Effector memory CD8-positive, alpha-beta T cell (primary cell): ENCODE measurements around the gene TTN.
"Not testable (repeated sequence)": the region's sequence is repeated elsewhere in the genome, so short reads cannot be mapped to it uniquely, and the experiment has no call there.

Experiments
- ATAC-seq: fragments of 150-1000 bp; cut with Tn5 transposase; replicated peaks from 2 replicates; pipeline ENCODE4 v1.10.0; 2021; ENCODE audit warnings: mild to moderate bottlenecking, moderate library complexity
- DNase-seq, 3 experiments: peaks; one replicate each; pipeline ENCODE4 v3.0.0; 2021
- H3K27ac Mint-ChIP-seq, 2 donors: one replicate each; pipeline ENCODE4 v1.8.0; 2022; ENCODE audit warnings: mild to moderate bottlenecking in 2 of 2, mixed read lengths in 2 of 2, moderate library complexity in 2 of 2
- H3K27me3 Mint-ChIP-seq, 2 donors: one replicate each; pipeline ENCODE4 v1.8.0; 2022; ENCODE audit warnings: mixed read lengths in 2 of 2
- H3K36me3 Mint-ChIP-seq: one replicate; pipeline ENCODE4 v1.8.0; 2022; ENCODE audit warnings: mild to moderate bottlenecking, moderate library complexity, mixed read lengths; ENCODE audit not compliant: insufficient read depth
- H3K4me1 Mint-ChIP-seq, 2 donors: one replicate each; pipeline ENCODE4 v1.8.0; 2022; ENCODE audit warnings: low read depth in 2 of 2, mixed read lengths in 2 of 2
- H3K4me3 Mint-ChIP-seq, 2 donors: one replicate each; pipeline ENCODE4 v1.8.0; 2022; ENCODE audit warnings: mild to moderate bottlenecking in 2 of 2, mixed read lengths in 2 of 2, moderate library complexity in 2 of 2
- H3K9me3 Mint-ChIP-seq, 2 donors: one replicate each; pipeline ENCODE4 v1.8.0; 2022; ENCODE audit warnings: mixed read lengths in 2 of 2

TTN gene

GRCh38 chr2:178704876-178705275, 102.3 kb downstream of the TTN start:
- Mint-ChIP-seq H3K27me3 (peaks cover 6 to 8% of the 10 kb centered on the region in 2 donors), H3K27ac (no peak overlapping the region), H3K9me3 (no peaks in the 10 kb centered on the region), H3K36me3 (no peaks in the 10 kb centered on the region), H3K4me1 (peaks cover 0 to 4% of the 10 kb centered on the region in 2 donors), H3K4me3 (no peak overlapping the region)
- no peak for DNase-seq
- no peak for ATAC-seq

GRCh38 chr2:178702361-178702760, 104.9 kb downstream of the TTN start:
- Mint-ChIP-seq H3K27ac (no peak overlapping the region), H3K27me3 (peaks cover 6 to 8% of the 10 kb centered on the region in 2 donors), H3K4me1 (peaks cover 0 to 4% of the 10 kb centered on the region in 2 donors), H3K4me3 (no peak overlapping the region), H3K9me3 (no peaks in the 10 kb centered on the region), H3K36me3 (no peaks in the 10 kb centered on the region)
- DNase-seq (no peak), ATAC-seq (no peak)

- H3K27me3 Mint-ChIP-seq = peaks cover 6 to 8% of the 10 kb centered on the region in 2 donors
- no peak for DNase-seq
- peaks cover 0 to 4% of the 10 kb centered on the region in 2 donors for H3K4me1 Mint-ChIP-seq
- ATAC-seq = no peak
- H3K36me3 Mint-ChIP-seq = no peaks in the 10 kb centered on the region
- no peak overlapping the region for H3K4me3 Mint-ChIP-seq
- no peak overlapping the region for H3K27ac Mint-ChIP-seq
- H3K9me3 Mint-ChIP-seq = no peaks in the 10 kb centered on the region
Measured at GRCh38 chr2:178700922-178701342, 106.3 kb downstream of the TTN start.

- H3K36me3 Mint-ChIP-seq = no peaks in the 10 kb centered on the region
- H3K27me3 Mint-ChIP-seq = peaks cover 6 to 7% of the 10 kb centered on the region in 2 donors
- H3K4me1 Mint-ChIP-seq = peaks cover 0 to 4% of the 10 kb centered on the region in 2 donors
- no peak overlapping the region for H3K4me3 Mint-ChIP-seq
- DNase-seq (no peak), ATAC-seq (no peak)
- no peak overlapping the region for H3K27ac Mint-ChIP-seq
- no peaks in the 10 kb centered on the region for H3K9me3 Mint-ChIP-seq
Measured at GRCh38 chr2:178700136-178700535, 107.1 kb downstream of the TTN start.

GRCh38 chr2:178692845-178693244, 114.4 kb downstream of the TTN start:
- no peaks in the 10 kb centered on the region for H3K27me3 Mint-ChIP-seq
- no peak overlapping the region for H3K27ac Mint-ChIP-seq
- DNase-seq = no peak
- peaks cover 4% of the 10 kb centered on the region for H3K36me3 Mint-ChIP-seq
- ATAC-seq = no peak
- no peak overlapping the region for H3K4me3 Mint-ChIP-seq
- H3K9me3 Mint-ChIP-seq = no peaks in the 10 kb centered on the region
- H3K4me1 Mint-ChIP-seq = no peaks in the 10 kb centered on the region

- Mint-ChIP-seq H3K36me3 (peaks cover 4% of the 10 kb centered on the region), H3K27ac (no peak overlapping the region), H3K4me3 (no peak overlapping the region), H3K4me1 (no peaks in the 10 kb centered on the region), H3K27me3 (no peaks in the 10 kb centered on the region), H3K9me3 (peaks cover 0 to 2% of the 10 kb centered on the region in 2 donors)
- ATAC-seq = no peak
- DNase-seq = no peak
Measured at GRCh38 chr2:178689808-178690207, 117.4 kb downstream of the TTN start.

- no peak overlapping the region for H3K4me3 Mint-ChIP-seq
- DNase-seq = no peak
- H3K4me1 Mint-ChIP-seq = no peaks in the 10 kb centered on the region
- peaks cover 0 to 2% of the 10 kb centered on the region in 2 donors for H3K9me3 Mint-ChIP-seq
- no peak for ATAC-seq
- no peak overlapping the region for H3K27ac Mint-ChIP-seq
- H3K27me3 Mint-ChIP-seq = no peaks in the 10 kb centered on the region
- no peaks in the 10 kb centered on the region for H3K36me3 Mint-ChIP-seq
Measured at GRCh38 chr2:178683877-178684276, 123.3 kb downstream of the TTN start.

GRCh38 chr2:178681081-178681480, 126.1 kb downstream of the TTN start:
- ATAC-seq = no peak
- Mint-ChIP-seq H3K9me3 (peaks cover 2 to 7% of the 10 kb centered on the region in 2 donors), H3K4me3 (no peak overlapping the region), H3K36me3 (no peaks in the 10 kb centered on the region), H3K27me3 (no peaks in the 10 kb centered on the region), H3K27ac (no peak overlapping the region), H3K4me1 (no peaks in the 10 kb centered on the region)
- no peak for DNase-seq

GRCh38 chr2:178679891-178680290, 127.3 kb downstream of the TTN start:
- Mint-ChIP-seq H3K4me1 (no peaks in the 10 kb centered on the region), H3K27ac (no peak overlapping the region), H3K9me3 (peaks cover 0 to 7% of the 10 kb centered on the region in 2 donors), H3K27me3 (no peaks in the 10 kb centered on the region), H3K4me3 (no peak overlapping the region), H3K36me3 (no peaks in the 10 kb centered on the region)
- DNase-seq = no peak
- ATAC-seq = no peak

GRCh38 chr2:178677599-178677998, 129.6 kb downstream of the TTN start:
- no peak overlapping the region for H3K27ac Mint-ChIP-seq
- H3K36me3 Mint-ChIP-seq = no peaks in the 10 kb centered on the region
- DNase-seq (no peak), ATAC-seq (no peak)
- H3K4me1 Mint-ChIP-seq = no peaks in the 10 kb centered on the region
- H3K9me3 Mint-ChIP-seq = peaks cover 0 to 7% of the 10 kb centered on the region in 2 donors
- H3K27me3 Mint-ChIP-seq = no peaks in the 10 kb centered on the region
- no peak overlapping the region for H3K4me3 Mint-ChIP-seq

- Mint-ChIP-seq H3K27ac (no peak overlapping the region), H3K9me3 (peaks cover 0 to 7% of the 10 kb centered on the region in 2 donors), H3K27me3 (no peaks in the 10 kb centered on the region), H3K36me3 (no peaks in the 10 kb centered on the region), H3K4me3 (no peak overlapping the region), H3K4me1 (no peaks in the 10 kb centered on the region)
- ATAC-seq (no peak), DNase-seq (no peak)
Measured at GRCh38 chr2:178676046-178676445, 131.2 kb downstream of the TTN start.

- Mint-ChIP-seq H3K4me3 (no peak overlapping the region), H3K27ac (no peak overlapping the region), H3K4me1 (no peaks in the 10 kb centered on the region), H3K36me3 (no peaks in the 10 kb centered on the region), H3K27me3 (no peaks in the 10 kb centered on the region), H3K9me3 (peaks cover 0 to 7% of the 10 kb centered on the region in 2 donors)
- DNase-seq (no peak), ATAC-seq (no peak)
Measured at GRCh38 chr2:178674122-178674521, 133.1 kb downstream of the TTN start.

GRCh38 chr2:178666458-178666857, 140.8 kb downstream of the TTN start:
- Mint-ChIP-seq H3K27me3 (no peaks in the 10 kb centered on the region), H3K36me3 (no peaks in the 10 kb centered on the region), H3K9me3 (no peaks in the 10 kb centered on the region), H3K27ac (no peak overlapping the region), H3K4me3 (no peak overlapping the region), H3K4me1 (no peaks in the 10 kb centered on the region)
- ATAC-seq (no peak), DNase-seq (no peak)

- H3K4me1 Mint-ChIP-seq, H3K27ac Mint-ChIP-seq, H3K36me3 Mint-ChIP-seq, ATAC-seq, DNase-seq, H3K27me3 Mint-ChIP-seq, H3K4me3 Mint-ChIP-seq, H3K9me3 Mint-ChIP-seq: not testable (repeated sequence)
Measured at GRCh38 chr2:178658480-178658879, 148.7 kb downstream of the TTN start.

GRCh38 chr2:178650554-178650953, 156.7 kb downstream of the TTN start:
- no peak overlapping the region for H3K27ac Mint-ChIP-seq
- no peak for ATAC-seq

More at GRCh38 chr2:178650554-178650953, 156.7 kb downstream of the TTN start:
- no peaks in the 10 kb centered on the region for H3K9me3 Mint-ChIP-seq
- H3K27me3 Mint-ChIP-seq = peaks cover 6% of the 10 kb centered on the region in 2 donors
- no peak for DNase-seq
- no peaks in the 10 kb centered on the region for H3K4me1 Mint-ChIP-seq
- no peak overlapping the region for H3K4me3 Mint-ChIP-seq
- H3K36me3 Mint-ChIP-seq = no peaks in the 10 kb centered on the region
